SK-N-SH treated with all-trans-retinoic acid at 6 μM for 48 hours (cell line): ENCODE data around the gene LXN.

Source experiments
- ATAC-seq: fragments of 200-7000 bp; cut with Tn5 transposase; 3 replicates; pipeline ENCODE4 v1.9.1; 2020; ENCODE audit warnings: mild to moderate bottlenecking, moderate library complexity
- ARNTL ChIP-seq: fragments of 450-650 bp; formaldehyde crosslinking; IDR thresholded peaks from 2 replicates; pipeline ENCODE4 v1.5.0; 2020; ENCODE audit warnings: low read depth, mild to moderate bottlenecking, moderate library complexity, borderline replicate concordance
- BACH2 ChIP-seq: fragments of 250-450 bp; sonication (Bioruptor Pico); IDR thresholded peaks from 2 replicates; pipeline ENCODE4 v1.9.0; 2021; ENCODE audit warnings: mild to moderate bottlenecking, borderline replicate concordance
- CREB5 ChIP-seq: fragments of 250-450 bp; sonication (Bioruptor Pico); IDR thresholded peaks from 2 replicates; pipeline ENCODE4 v1.5.1; 2020; ENCODE audit warnings: low read depth, mild to moderate bottlenecking, moderate library complexity
- CSDC2 ChIP-seq: fragments of 250-450 bp; sonication (Bioruptor Pico); IDR thresholded peaks from 2 replicates; pipeline ENCODE4 v1.5.0; 2020; ENCODE audit warnings: mild to moderate bottlenecking, moderate library complexity
- CSRNP3 ChIP-seq: fragments of 250-450 bp; sonication (Bioruptor Pico); IDR thresholded peaks from 2 replicates; pipeline ENCODE4 v1.5.1; 2021; ENCODE audit warnings: mild to moderate bottlenecking, moderate library complexity
- ESRRG ChIP-seq: fragments of 250-450 bp; sonication (Bioruptor Pico); IDR thresholded peaks from 2 replicates; pipeline ENCODE4 v1.6.1; 2021; ENCODE audit warnings: mild to moderate bottlenecking
- GLIS3 ChIP-seq: fragments of 250-450 bp; sonication (Bioruptor Pico); IDR thresholded peaks from 2 replicates; pipeline ENCODE4 v1.5.0; 2020; ENCODE audit warnings: mild to moderate bottlenecking, moderate library complexity
- ISL1 ChIP-seq: fragments of 250-450 bp; sonication (Bioruptor Pico); IDR thresholded peaks from 2 replicates; pipeline ENCODE4 v2.1.2; 2022; ENCODE audit warnings: mild to moderate bottlenecking, moderate library complexity
- OSR1 ChIP-seq: fragments of 250-450 bp; sonication (Bioruptor Pico); IDR thresholded peaks from 2 replicates; pipeline ENCODE4 v1.8.0; 2022; ENCODE audit warnings: moderate library complexity, mild to moderate bottlenecking, inconsistent platforms
- PATZ1 ChIP-seq: fragments of 250-450 bp; sonication (Bioruptor Pico); IDR thresholded peaks from 2 replicates; pipeline ENCODE4 v1.8.0; 2020; ENCODE audit warnings: mild to moderate bottlenecking, moderate library complexity, borderline replicate concordance
- POU6F1 ChIP-seq: fragments of 250-450 bp; sonication (Bioruptor Pico); IDR thresholded peaks from 2 replicates; pipeline ENCODE4 v1.8.0; 2021; ENCODE audit warnings: low read depth, mild to moderate bottlenecking, moderate library complexity, borderline replicate concordance
- PPARA ChIP-seq: fragments of 250-450 bp; sonication (Bioruptor Pico); IDR thresholded peaks from 2 replicates; pipeline ENCODE4 v1.5.0; 2020; ENCODE audit warnings: mild to moderate bottlenecking, borderline replicate concordance
- RARB ChIP-seq: fragments of 250-450 bp; sonication (Bioruptor Pico); IDR thresholded peaks from 2 replicates; pipeline ENCODE4 v1.8.0; 2021; ENCODE audit warnings: mild to moderate bottlenecking, moderate library complexity
- SNAI2 ChIP-seq: fragments of 250-450 bp; sonication (Bioruptor Pico); IDR thresholded peaks from 2 replicates; pipeline ENCODE4 v1.5.0; 2020; ENCODE audit warnings: mild to moderate bottlenecking, moderate library complexity
- TCF4 ChIP-seq: fragments of 250-450 bp; sonication (Bioruptor Pico); IDR thresholded peaks from 2 replicates; pipeline ENCODE4 v1.8.0; 2021; ENCODE audit warnings: mild to moderate bottlenecking, moderate library complexity, borderline replicate concordance
- TOX ChIP-seq: fragments of 250-450 bp; sonication (Bioruptor Pico); IDR thresholded peaks from 2 replicates; pipeline ENCODE4 v1.8.0; 2021; ENCODE audit warnings: mild to moderate bottlenecking, moderate library complexity, borderline replicate concordance
- TSHZ2 ChIP-seq: fragments of 250-450 bp; sonication (Bioruptor Pico); IDR thresholded peaks from 2 replicates; pipeline ENCODE4 v1.5.0; 2020; ENCODE audit warnings: mild to moderate bottlenecking, moderate library complexity
- ZC3H10 ChIP-seq: fragments of 250-450 bp; sonication (Bioruptor Pico); IDR thresholded peaks from 2 replicates; pipeline ENCODE4 v1.5.1; 2021; ENCODE audit warnings: mild to moderate bottlenecking, moderate library complexity
- ZFP3 ChIP-seq: fragments of 250-450 bp; sonication (Bioruptor Pico); IDR thresholded peaks from 2 replicates; pipeline ENCODE4 v1.5.0; 2020; ENCODE audit warnings: mild to moderate bottlenecking, moderate library complexity
- ZFP30 ChIP-seq: fragments of 450-650 bp; formaldehyde crosslinking; IDR thresholded peaks from 2 replicates; pipeline ENCODE4 v1.5.0; 2022; ENCODE audit warnings: mild to moderate bottlenecking, moderate library complexity
- ZNF8 ChIP-seq: fragments of 450-650 bp; formaldehyde crosslinking; IDR thresholded peaks from 2 replicates; pipeline ENCODE4 v1.5.0; 2020; ENCODE audit warnings: mild to moderate bottlenecking, moderate library complexity

The LXN gene

GRCh38 chr3:158642005-158642404, 30.4 kb downstream of the LXN start (continued):
- TF ChIP-seq PATZ1 = no peak
- no peak for TF ChIP-seq TCF4 (CRISPR knock-in tag)
- no peak for TF ChIP-seq ESRRG (CRISPR knock-in tag)
- TF ChIP-seq, all 23 proteins: peak for 0

- ATAC-seq = no peak
These were observed 31.8 kb downstream of the LXN start for GRCh38 chr3:158640646-158641045.

GRCh38 chr3:158631981-158632380, 40.5 kb downstream of the LXN start:
- no peak for TF ChIP-seq TCF4 (CRISPR knock-in tag)
- TF ChIP-seq ESRRG (CRISPR knock-in tag) = no peak
- ATAC-seq = no peak

More at GRCh38 chr3:158640646-158641045, 31.8 kb downstream of the LXN start:
- no peak for TF ChIP-seq TCF4 (CRISPR knock-in tag)
- TF ChIP-seq, all 23 proteins: peak for 0

- no peak for ATAC-seq
- no peak for TF ChIP-seq TCF4 (CRISPR knock-in tag)
- TF ChIP-seq GLIS3 = no peak
- no peak for TF ChIP-seq OSR1 (CRISPR knock-in tag)
- no peak for TF ChIP-seq CSRNP3
- no peak for TF ChIP-seq CREB5 (CRISPR knock-in tag)
- no peak for TF ChIP-seq BACH2
- TF ChIP-seq ZFP3 = no peak
- no peak for TF ChIP-seq ZNF8
- no peak for TF ChIP-seq RARB (CRISPR knock-in tag)
- TF ChIP-seq CSDC2 = no peak
- no peak for TF ChIP-seq ISL1 (CRISPR knock-in tag)
- TF ChIP-seq TSHZ2 (CRISPR knock-in tag) = no peak
- TF ChIP-seq POU6F1 (CRISPR knock-in tag) = no peak
- no peak for TF ChIP-seq ZFP30 (CRISPR knock-in tag)
- no peak for TF ChIP-seq SNAI2
- TF ChIP-seq TOX = no peak
- no peak for TF ChIP-seq ARNTL (CRISPR knock-in tag)
- TF ChIP-seq PPARA = no peak
- TF ChIP-seq ZC3H10 (CRISPR knock-in tag) = no peak
- TF ChIP-seq, all 23 proteins: peak for 0
These were observed 46.6 kb downstream of the LXN start for GRCh38 chr3:158625881-158626280.
